Measurements from ENCODE around the gene CAPN10.

Gene CAPN10

GRCh38 chr2:240586198-240586918 lies at the start of gene CAPN10:
TSS of gene CAPN10 (plus strand) at chr2:240586734. CDS start at chr2:240586912, 178 bp downstream.
- TF ChIP-seq GATA3 (IDR thresholded peaks at IDR 0.05; ENCODE audit: low read depth, low read length) (no peak), GATA2 (IDR thresholded peaks at IDR 0.05; ENCODE audit: low read depth, low read length) (no peak)

- no peak for TF ChIP-seq GATA2 (IDR thresholded peaks at IDR 0.05; ENCODE audit: low read depth, low read length)
- TF ChIP-seq GATA3 (IDR thresholded peaks at IDR 0.05; ENCODE audit: low read depth, low read length) = no peak
Measured at GRCh38 chr2:240538031-240538780, 48.3 kb upstream of the CAPN10 start.

GRCh38 chr2:240539906-240540305 lies 46.6 kb upstream of the CAPN10 start:
- TF ChIP-seq GATA3 (IDR thresholded peaks at IDR 0.05; ENCODE audit: low read depth, low read length) (no peak), GATA2 (IDR thresholded peaks at IDR 0.05; ENCODE audit: low read depth, low read length) (no peak)

- TF ChIP-seq GATA2 (IDR thresholded peaks at IDR 0.05; ENCODE audit: low read depth, low read length) (no peak), GATA3 (IDR thresholded peaks at IDR 0.05; ENCODE audit: low read depth, low read length) (no peak)
Measured at GRCh38 chr2:240551288-240551687, 35.2 kb upstream of the CAPN10 start.

GRCh38 chr2:240551811-240552210 lies 34.7 kb upstream of the CAPN10 start:
- TF ChIP-seq GATA3 (IDR thresholded peaks at IDR 0.05; ENCODE audit: low read depth, low read length) (no peak), GATA2 (IDR thresholded peaks at IDR 0.05; ENCODE audit: low read depth, low read length) (no peak)

GRCh38 chr2:240553956-240554480 lies 32.5 kb upstream of the CAPN10 start:
- TF ChIP-seq GATA3 (IDR thresholded peaks at IDR 0.05; ENCODE audit: low read depth, low read length) (no peak), GATA2 (IDR thresholded peaks at IDR 0.05; ENCODE audit: low read depth, low read length) (no peak)

- TF ChIP-seq GATA3 (IDR thresholded peaks at IDR 0.05; ENCODE audit: low read depth, low read length) = no peak
- TF ChIP-seq GATA2 (IDR thresholded peaks at IDR 0.05; ENCODE audit: low read depth, low read length) = no peak
Measured at GRCh38 chr2:240554767-240555493, 31.6 kb upstream of the CAPN10 start.

- TF ChIP-seq GATA2 (IDR thresholded peaks at IDR 0.05; ENCODE audit: low read depth, low read length) = no peak
- TF ChIP-seq GATA3 (IDR thresholded peaks at IDR 0.05; ENCODE audit: low read depth, low read length) = no peak
Measured at GRCh38 chr2:240555541-240556250, 30.8 kb upstream of the CAPN10 start.

- no peak for TF ChIP-seq GATA2 (IDR thresholded peaks at IDR 0.05; ENCODE audit: low read depth, low read length)
- TF ChIP-seq GATA3 (IDR thresholded peaks at IDR 0.05; ENCODE audit: low read depth, low read length) = no peak
Measured at GRCh38 chr2:240556553-240557100, 29.9 kb upstream of the CAPN10 start.

GRCh38 chr2:240557101-240557751 lies 29.3 kb upstream of the CAPN10 start:
- TF ChIP-seq GATA2 (IDR thresholded peaks at IDR 0.05; ENCODE audit: low read depth, low read length) = no peak
- no peak for TF ChIP-seq GATA3 (IDR thresholded peaks at IDR 0.05; ENCODE audit: low read depth, low read length)

- TF ChIP-seq GATA2 (IDR thresholded peaks at IDR 0.05; ENCODE audit: low read depth, low read length) = no peak
- TF ChIP-seq GATA3 (IDR thresholded peaks at IDR 0.05; ENCODE audit: low read depth, low read length) = no peak
Measured at GRCh38 chr2:240557808-240558207, 28.7 kb upstream of the CAPN10 start, which contains the start of gene ANKMY1. TSS of gene ANKMY1 (minus strand) at chr2:240557988. CDS start at chr2:240557335, 653 bp downstream.

GRCh38 chr2:240558236-240558761 lies 28.2 kb upstream of the CAPN10 start:
- no peak for TF ChIP-seq GATA2 (IDR thresholded peaks at IDR 0.05; ENCODE audit: low read depth, low read length)
- TF ChIP-seq GATA3 (IDR thresholded peaks at IDR 0.05; ENCODE audit: low read depth, low read length) = no peak

Measured in SH-SY5Y (cell line).